Measurements from ENCODE around the gene CYTL1.

Gene CYTL1

DNA sequence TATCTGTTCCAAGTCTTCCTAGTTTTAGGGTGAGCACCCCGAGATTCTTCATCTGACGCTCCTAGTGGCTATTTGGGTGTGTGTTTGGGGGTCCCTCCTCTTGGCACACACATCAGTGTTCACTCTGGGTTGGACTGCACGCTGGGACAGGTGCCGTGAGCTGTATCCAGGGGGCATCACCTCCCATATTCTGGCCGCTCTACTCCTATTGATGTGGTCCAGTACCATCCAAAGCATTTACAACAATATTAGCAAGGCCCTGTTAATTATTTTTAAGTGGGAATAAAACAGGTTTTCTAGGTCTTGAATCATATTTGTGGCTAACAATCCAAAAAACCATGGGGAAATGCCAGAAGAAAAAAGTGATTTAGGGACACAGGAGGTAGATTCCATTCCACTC lies 26.4 kb downstream of the CYTL1 start:
- H3K9me3 ChIP-seq (ENCODE audit: control insufficient read depth, low read length) = no peaks in the 10 kb centered on the region
- H3K27me3 ChIP-seq (ENCODE audit: control insufficient read depth, insufficient read depth, low read length) = peaks cover 16% of the 10 kb centered on the region
- H3K36me3 ChIP-seq (ENCODE audit: control insufficient read depth, insufficient read depth, low read length) = no peaks in the 10 kb centered on the region
- no peak overlapping the region for H3K4me3 ChIP-seq (ENCODE audit: low read length)
- peaks cover 13% of the 10 kb centered on the region for H3K4me1 ChIP-seq (ENCODE audit: control insufficient read depth, insufficient read depth, low read length)
- no peak overlapping the region for H3K9ac ChIP-seq (ENCODE audit: low read length)

DNA sequence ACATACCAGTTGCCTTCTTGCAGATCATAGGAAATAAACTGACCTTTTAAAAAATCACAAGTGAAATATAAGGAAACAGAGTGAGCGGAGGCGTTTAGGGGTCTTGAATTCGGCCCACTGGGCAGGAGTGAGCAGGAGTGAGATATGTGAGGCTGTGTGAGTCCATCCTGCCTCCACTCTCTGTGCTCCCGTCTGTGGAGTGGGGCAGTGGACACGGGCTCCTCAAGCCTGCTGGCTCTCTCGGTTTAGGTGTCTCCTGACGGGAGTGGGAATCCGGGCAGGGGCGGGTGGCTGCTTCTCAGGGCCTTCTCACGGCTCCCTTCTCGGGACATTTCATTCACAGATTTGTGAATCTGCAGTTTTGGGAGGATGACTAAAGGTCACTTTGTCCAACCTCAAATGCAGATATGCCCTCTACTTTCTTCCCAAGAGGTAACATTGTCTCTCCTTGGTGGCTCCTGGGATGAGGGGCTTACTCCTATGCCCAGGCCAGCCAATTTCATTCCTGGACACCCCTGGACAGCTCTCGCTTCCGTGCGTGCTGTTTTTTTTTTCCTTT lies 27.6 kb downstream of the CYTL1 start:
- H3K27me3 ChIP-seq (ENCODE audit: control insufficient read depth, insufficient read depth, low read length) = peaks cover 16% of the 10 kb centered on the region
- no peaks in the 10 kb centered on the region for H3K36me3 ChIP-seq (ENCODE audit: control insufficient read depth, insufficient read depth, low read length)
- H3K4me1 ChIP-seq (ENCODE audit: control insufficient read depth, insufficient read depth, low read length) = peaks cover 13% of the 10 kb centered on the region
- no peaks in the 10 kb centered on the region for H3K9me3 ChIP-seq (ENCODE audit: control insufficient read depth, low read length)
- no peak overlapping the region for H3K4me3 ChIP-seq (ENCODE audit: low read length)
- H3K9ac ChIP-seq (ENCODE audit: low read length) = no peak overlapping the region

DNA sequence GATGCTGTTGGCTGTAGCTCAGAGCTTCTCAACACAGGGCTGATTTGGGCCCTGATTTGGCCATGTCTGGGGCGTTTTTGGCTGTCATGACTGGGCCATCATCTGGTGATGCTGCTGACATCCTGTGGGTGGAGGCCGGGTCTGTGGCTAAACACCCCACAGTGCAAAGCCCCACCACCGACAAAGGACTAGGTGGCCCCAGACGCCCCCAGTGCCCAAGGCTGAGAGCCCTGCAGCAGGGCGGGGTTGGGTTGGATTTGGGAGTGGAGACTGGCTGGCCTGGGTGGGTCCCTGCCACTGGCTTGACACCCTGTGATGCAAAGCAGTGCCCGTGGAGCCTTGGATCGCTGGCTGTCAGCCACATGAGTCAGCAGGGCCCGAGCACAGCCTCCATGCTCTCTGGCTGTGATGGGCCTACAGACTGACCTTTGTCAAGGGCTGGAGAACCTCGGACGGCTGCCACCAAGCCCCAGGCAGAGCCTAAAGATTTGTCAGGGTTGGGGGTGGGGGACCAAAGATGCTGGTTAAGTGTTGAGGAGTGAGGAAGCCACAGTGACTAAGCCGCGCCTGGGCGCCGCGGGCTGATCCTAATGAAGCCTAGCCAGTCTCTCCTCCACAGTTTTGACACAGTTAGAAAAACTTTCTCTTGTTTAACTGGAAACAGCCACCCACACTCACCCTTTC lies 28.3 kb downstream of the CYTL1 start:
- Histone ChIP-seq H3K4me1 (ENCODE audit: control insufficient read depth, insufficient read depth, low read length) (peaks cover 13% of the 10 kb centered on the region), H3K9ac (ENCODE audit: low read length) (no peak overlapping the region), H3K36me3 (ENCODE audit: control insufficient read depth, insufficient read depth, low read length) (no peaks in the 10 kb centered on the region), H3K27me3 (ENCODE audit: control insufficient read depth, insufficient read depth, low read length) (peaks cover 16% of the 10 kb centered on the region), H3K4me3 (ENCODE audit: low read length) (no peak overlapping the region), H3K9me3 (ENCODE audit: control insufficient read depth, low read length) (no peaks in the 10 kb centered on the region)

DNA sequence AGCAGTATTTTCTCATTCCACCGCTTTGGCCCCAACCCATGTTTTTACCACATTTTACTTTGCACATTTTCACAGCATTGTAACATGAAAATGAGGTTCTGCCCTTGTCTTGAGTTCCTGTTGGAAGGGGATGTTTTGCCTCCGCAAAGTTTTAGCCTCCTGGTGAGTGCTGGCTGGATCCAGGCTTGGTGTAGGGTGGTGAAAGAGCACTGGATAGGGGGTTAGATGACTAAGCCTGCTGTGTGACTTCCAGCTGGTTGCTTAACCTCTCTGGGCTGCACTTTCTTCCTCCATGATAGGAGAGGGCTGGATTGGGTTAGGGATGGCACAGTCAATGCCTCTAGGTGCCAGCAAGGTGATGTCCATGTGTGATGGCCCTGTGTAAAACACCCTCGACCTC lies 28.9 kb downstream of the CYTL1 start:
- H3K4me1 ChIP-seq (ENCODE audit: control insufficient read depth, insufficient read depth, low read length) = peaks cover 10% of the 10 kb centered on the region
- no peak overlapping the region for H3K4me3 ChIP-seq (ENCODE audit: low read length)
- no peaks in the 10 kb centered on the region for H3K36me3 ChIP-seq (ENCODE audit: control insufficient read depth, insufficient read depth, low read length)
- H3K9me3 ChIP-seq (ENCODE audit: control insufficient read depth, low read length) = no peaks in the 10 kb centered on the region
- peaks cover 13% of the 10 kb centered on the region for H3K27me3 ChIP-seq (ENCODE audit: control insufficient read depth, insufficient read depth, low read length)
- H3K9ac ChIP-seq (ENCODE audit: low read length) = no peak overlapping the region

DNA sequence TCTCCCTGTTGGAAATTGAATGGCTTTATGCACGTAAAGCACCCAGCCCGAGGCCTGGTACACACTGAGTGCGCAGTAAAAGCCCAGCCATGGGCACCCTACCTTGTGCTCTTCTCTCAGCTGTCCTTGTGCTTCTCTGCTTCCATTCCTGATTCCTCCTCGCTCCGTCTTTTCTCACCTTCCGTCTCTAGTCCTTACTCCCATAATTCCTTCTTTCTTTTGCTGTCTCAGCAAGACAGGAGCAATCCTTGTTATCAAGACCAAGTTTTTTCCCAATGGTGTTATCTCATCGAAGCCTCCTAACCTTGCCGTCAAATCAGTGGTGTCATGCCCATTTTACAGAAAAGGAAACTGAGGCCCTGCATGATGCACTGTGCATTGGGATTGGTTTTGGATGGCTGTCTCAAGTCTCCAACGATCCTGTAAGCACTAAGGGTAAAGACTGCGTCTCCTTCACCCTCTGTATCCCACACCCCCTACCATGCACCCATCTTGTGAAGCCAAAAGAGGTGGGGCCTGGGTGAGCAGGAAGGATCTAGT lies 30.1 kb downstream of the CYTL1 start:
- H3K9ac ChIP-seq (ENCODE audit: low read length) = no peak overlapping the region
- H3K4me1 ChIP-seq (ENCODE audit: control insufficient read depth, insufficient read depth, low read length) = peaks cover 5% of the 10 kb centered on the region
- no peak overlapping the region for H3K4me3 ChIP-seq (ENCODE audit: low read length)
- no peaks in the 10 kb centered on the region for H3K36me3 ChIP-seq (ENCODE audit: control insufficient read depth, insufficient read depth, low read length)
- no peaks in the 10 kb centered on the region for H3K9me3 ChIP-seq (ENCODE audit: control insufficient read depth, low read length)
- H3K27me3 ChIP-seq (ENCODE audit: control insufficient read depth, insufficient read depth, low read length) = peaks cover 4% of the 10 kb centered on the region

DNA sequence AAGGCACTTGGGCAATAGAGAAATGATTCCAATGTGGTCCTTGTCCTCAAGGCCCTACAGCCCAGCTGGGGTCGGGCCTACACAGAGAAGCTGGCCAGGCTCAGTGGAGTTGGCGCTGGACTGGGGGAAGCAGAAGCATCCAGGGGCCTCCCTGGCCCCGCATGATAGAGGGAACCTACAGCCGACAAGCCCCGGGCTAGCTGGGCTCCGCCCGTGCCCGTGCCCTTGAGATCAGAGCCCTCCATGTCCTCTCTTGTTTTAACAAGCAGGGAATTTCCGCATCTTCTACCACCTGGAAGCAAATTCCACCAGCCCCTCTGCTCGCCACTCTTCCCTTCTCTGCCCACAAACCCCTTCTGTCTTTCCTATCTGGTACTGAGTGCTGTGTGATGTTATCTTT lies 31.6 kb downstream of the CYTL1 start:
- no peak overlapping the region for H3K4me3 ChIP-seq (ENCODE audit: low read length)
- H3K27me3 ChIP-seq (ENCODE audit: control insufficient read depth, insufficient read depth, low read length) = no peaks in the 10 kb centered on the region
- H3K36me3 ChIP-seq (ENCODE audit: control insufficient read depth, insufficient read depth, low read length) = no peaks in the 10 kb centered on the region
- H3K9me3 ChIP-seq (ENCODE audit: control insufficient read depth, low read length) = no peaks in the 10 kb centered on the region
- H3K4me1 ChIP-seq (ENCODE audit: control insufficient read depth, insufficient read depth, low read length) = peaks cover 5% of the 10 kb centered on the region
- H3K9ac ChIP-seq (ENCODE audit: low read length) = no peak overlapping the region

DNA sequence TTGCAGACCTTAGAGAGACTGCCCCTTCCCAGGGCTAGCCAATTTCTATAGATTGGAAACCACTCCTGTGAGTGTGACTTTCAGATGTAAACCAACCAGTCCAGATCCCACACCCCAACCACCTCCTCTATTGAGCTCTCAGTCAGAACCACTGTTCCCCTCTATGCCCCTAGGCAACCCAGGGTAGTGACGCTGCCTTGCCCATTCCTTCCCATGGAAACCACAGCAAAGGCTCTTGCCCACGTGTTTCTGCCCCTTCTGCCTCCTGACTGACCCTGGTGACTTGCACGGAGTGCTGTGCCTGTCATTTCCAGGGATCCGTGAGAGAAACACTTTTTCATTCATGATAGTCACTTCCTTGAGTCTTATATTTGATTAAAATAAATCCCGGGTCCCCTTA lies 32.4 kb downstream of the CYTL1 start:
- Histone ChIP-seq H3K36me3 (ENCODE audit: control insufficient read depth, insufficient read depth, low read length) (no peaks in the 10 kb centered on the region), H3K9ac (ENCODE audit: low read length) (no peak overlapping the region), H3K4me1 (ENCODE audit: control insufficient read depth, insufficient read depth, low read length) (peaks cover 5% of the 10 kb centered on the region), H3K4me3 (ENCODE audit: low read length) (no peak overlapping the region), H3K27me3 (ENCODE audit: control insufficient read depth, insufficient read depth, low read length) (no peaks in the 10 kb centered on the region), H3K9me3 (ENCODE audit: control insufficient read depth, low read length) (no peaks in the 10 kb centered on the region)

DNA sequence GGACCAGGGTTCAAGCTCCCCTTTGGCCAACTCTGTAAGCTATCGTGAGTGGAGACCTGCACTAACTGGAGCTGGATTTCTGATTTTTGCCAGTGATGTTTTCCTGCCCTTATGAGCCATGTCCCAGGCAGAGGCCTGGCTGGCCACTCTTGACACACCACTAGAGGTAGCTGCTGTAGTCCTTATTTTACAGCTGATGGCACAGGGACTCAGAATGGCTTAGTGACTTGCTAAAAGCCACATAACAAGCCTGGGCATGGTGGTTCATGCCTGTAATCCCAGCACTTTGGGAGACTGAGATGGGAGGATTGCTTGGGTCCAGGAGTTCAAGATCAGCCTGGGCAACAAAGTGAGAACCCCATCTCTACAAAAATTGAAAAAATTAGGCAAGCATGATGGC lies 33.4 kb downstream of the CYTL1 start:
- Histone ChIP-seq H3K4me1 (ENCODE audit: control insufficient read depth, insufficient read depth, low read length) (no peaks in the 10 kb centered on the region), H3K9me3 (ENCODE audit: control insufficient read depth, low read length) (no peaks in the 10 kb centered on the region), H3K4me3 (ENCODE audit: low read length) (no peak overlapping the region), H3K27me3 (ENCODE audit: control insufficient read depth, insufficient read depth, low read length) (no peaks in the 10 kb centered on the region), H3K9ac (ENCODE audit: low read length) (no peak overlapping the region), H3K36me3 (ENCODE audit: control insufficient read depth, insufficient read depth, low read length) (no peaks in the 10 kb centered on the region)

DNA sequence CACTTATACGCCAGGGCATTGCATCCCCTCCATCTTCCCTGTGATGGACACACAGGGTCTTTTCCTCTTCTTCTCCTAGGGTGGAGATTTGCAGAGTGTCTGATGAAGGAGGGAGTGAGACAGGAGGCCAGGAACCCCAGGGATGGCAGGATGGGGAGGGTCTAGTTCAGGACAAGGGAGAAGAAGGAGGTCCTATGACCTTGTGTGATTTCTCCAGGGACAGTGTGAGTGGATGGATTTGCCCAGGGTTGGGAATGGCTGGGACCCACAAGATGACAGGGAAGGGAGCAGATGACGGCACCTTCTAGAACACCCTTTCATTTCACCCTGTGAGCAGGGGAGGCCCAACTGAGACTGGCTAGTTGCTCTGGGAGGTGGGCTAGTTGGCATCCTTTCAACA lies 34.2 kb downstream of the CYTL1 start:
- H3K9ac ChIP-seq (ENCODE audit: low read length) = no peak overlapping the region
- no peaks in the 10 kb centered on the region for H3K9me3 ChIP-seq (ENCODE audit: control insufficient read depth, low read length)
- no peaks in the 10 kb centered on the region for H3K36me3 ChIP-seq (ENCODE audit: control insufficient read depth, insufficient read depth, low read length)
- H3K4me3 ChIP-seq (ENCODE audit: low read length) = no peak overlapping the region
- no peaks in the 10 kb centered on the region for H3K27me3 ChIP-seq (ENCODE audit: control insufficient read depth, insufficient read depth, low read length)
- H3K4me1 ChIP-seq (ENCODE audit: control insufficient read depth, insufficient read depth, low read length) = no peaks in the 10 kb centered on the region

DNA sequence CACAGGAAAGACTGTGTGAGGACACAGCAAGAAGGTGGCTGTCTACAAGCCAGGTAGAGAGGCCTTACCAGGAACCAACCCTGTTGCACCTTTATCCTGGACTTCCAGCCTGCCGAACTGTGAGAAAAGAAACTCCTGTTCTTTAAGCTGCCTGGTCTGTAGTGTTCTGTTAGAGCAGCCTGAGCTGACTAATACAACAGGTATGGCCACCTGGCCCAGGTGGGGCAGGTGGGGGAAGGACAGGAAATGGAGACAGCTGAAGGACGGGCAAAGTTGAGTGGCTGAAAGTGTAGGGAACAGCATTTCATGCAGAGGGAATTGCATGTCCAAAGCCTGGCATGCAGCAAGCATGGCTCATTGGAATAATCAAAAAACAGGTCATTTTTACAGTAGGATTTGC lies 35.1 kb downstream of the CYTL1 start:
- Histone ChIP-seq H3K4me1 (ENCODE audit: control insufficient read depth, insufficient read depth, low read length) (no peaks in the 10 kb centered on the region), H3K9me3 (ENCODE audit: control insufficient read depth, low read length) (no peaks in the 10 kb centered on the region), H3K4me3 (ENCODE audit: low read length) (no peak overlapping the region), H3K36me3 (ENCODE audit: control insufficient read depth, insufficient read depth, low read length) (no peaks in the 10 kb centered on the region), H3K9ac (ENCODE audit: low read length) (no peak overlapping the region), H3K27me3 (ENCODE audit: control insufficient read depth, insufficient read depth, low read length) (no peaks in the 10 kb centered on the region)

DNA sequence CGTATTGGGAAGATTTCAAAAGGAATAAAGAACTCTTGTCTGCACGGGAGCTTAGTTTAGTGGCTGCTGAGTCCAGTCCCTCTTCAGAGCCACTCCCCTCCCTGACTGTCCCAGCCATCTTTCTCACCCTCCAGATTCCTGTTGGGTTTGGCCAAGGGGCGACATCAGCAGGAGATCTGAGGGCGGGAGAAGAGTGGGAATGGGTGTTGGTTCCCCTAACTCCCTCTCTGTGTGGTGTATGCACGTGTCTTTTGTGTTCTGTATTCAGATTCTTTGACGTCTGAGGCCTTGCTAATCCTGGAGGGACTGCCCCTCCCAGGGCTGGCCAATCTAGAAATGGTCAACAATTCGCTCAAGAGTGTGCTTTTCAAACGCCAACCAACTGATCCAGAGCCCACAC lies 37.4 kb downstream of the CYTL1 start:
- H3K36me3 ChIP-seq (ENCODE audit: control insufficient read depth, insufficient read depth, low read length) = no peaks in the 10 kb centered on the region
- no peaks in the 10 kb centered on the region for H3K27me3 ChIP-seq (ENCODE audit: control insufficient read depth, insufficient read depth, low read length)
- H3K9ac ChIP-seq (ENCODE audit: low read length) = no peak overlapping the region
- H3K4me1 ChIP-seq (ENCODE audit: control insufficient read depth, insufficient read depth, low read length) = no peaks in the 10 kb centered on the region
- no peaks in the 10 kb centered on the region for H3K9me3 ChIP-seq (ENCODE audit: control insufficient read depth, low read length)
- no peak overlapping the region for H3K4me3 ChIP-seq (ENCODE audit: low read length)

DNA sequence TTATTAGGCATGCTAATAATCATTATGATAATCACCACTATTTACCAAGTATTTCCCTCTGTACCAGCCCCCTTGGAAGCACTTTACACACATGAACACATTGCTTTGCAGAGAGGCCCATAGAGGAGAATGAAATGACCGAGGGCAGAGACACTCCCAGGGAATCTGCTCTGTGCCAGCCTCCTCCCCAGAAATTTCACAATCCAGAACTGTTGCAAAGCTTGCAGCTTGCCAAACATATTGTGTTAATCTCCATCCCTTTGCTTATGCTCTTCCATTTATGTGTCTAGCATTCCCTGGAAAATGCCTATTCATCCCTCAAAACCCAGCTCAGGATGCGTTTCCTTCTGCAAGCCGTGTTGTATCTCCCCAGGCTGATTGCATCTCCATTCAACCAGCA lies 37.8 kb downstream of the CYTL1 start:
- H3K9me3 ChIP-seq (ENCODE audit: control insufficient read depth, low read length) = no peaks in the 10 kb centered on the region
- H3K4me3 ChIP-seq (ENCODE audit: low read length) = no peak overlapping the region
- H3K27me3 ChIP-seq (ENCODE audit: control insufficient read depth, insufficient read depth, low read length) = no peaks in the 10 kb centered on the region
- no peak overlapping the region for H3K9ac ChIP-seq (ENCODE audit: low read length)
- no peaks in the 10 kb centered on the region for H3K36me3 ChIP-seq (ENCODE audit: control insufficient read depth, insufficient read depth, low read length)
- H3K4me1 ChIP-seq (ENCODE audit: control insufficient read depth, insufficient read depth, low read length) = no peaks in the 10 kb centered on the region

Measured in mucosa of stomach (tissue), 1 donor.